ENCODE measurements around the gene MT1H.
A peak's percentile ranks its signal among the peaks of the same experiment; 100 is the strongest.
"Not testable (repeated sequence)": the region's sequence is repeated elsewhere in the genome, so short reads cannot be mapped to it uniquely, and the experiment has no call there.

Gene MT1H

GRCh38 chr16:56669005-56669839 lies at the start of gene MT1H:
MT1H (plus strand) TSS chr16:56669814; CDS start chr16:56669885, 71 bp downstream.
- DNase-seq, result no peak

GRCh38 chr16:56620339-56620897 lies 49.2 kb upstream of the MT1H start:
- no peak for DNase-seq

- not testable (repeated sequence) for DNase-seq
Observed at GRCh38 chr16:56621665-56622445, 47.8 kb upstream of the MT1H start.

GRCh38 chr16:56623184-56623583 lies 46.4 kb upstream of the MT1H start:
- DNase-seq, result not testable (repeated sequence)

GRCh38 chr16:56623637-56624036 lies 46.0 kb upstream of the MT1H start:
- DNase-seq, result no peak

GRCh38 chr16:56625140-56625942 lies 44.3 kb upstream of the MT1H start, which contains the start of gene MT1E:
MT1E (plus strand) TSS chr16:56625781; CDS start chr16:56625852, 71 bp downstream.
- peak; percentile 33 for DNase-seq

GRCh38 chr16:56625943-56626654 lies 43.5 kb upstream of the MT1H start:
- DNase-seq, result no peak

- DNase-seq, result no peak
Observed at GRCh38 chr16:56626685-56627084, 42.9 kb upstream of the MT1H start.

- DNase-seq, result no peak
Observed at GRCh38 chr16:56628486-56629350, 40.9 kb upstream of the MT1H start.

- DNase-seq, result no peak
Observed at GRCh38 chr16:56629531-56629930, 40.1 kb upstream of the MT1H start.

- no peak for DNase-seq
Observed at GRCh38 chr16:56630134-56630533, 39.5 kb upstream of the MT1H start.

GRCh38 chr16:56631197-56631596 lies 38.4 kb upstream of the MT1H start:
- no peak for DNase-seq

GRCh38 chr16:56631832-56632155 lies 37.8 kb upstream of the MT1H start:
- DNase-seq, result no peak

- DNase-seq, result no peak
Observed at GRCh38 chr16:56632156-56632847, 37.3 kb upstream of the MT1H start, which contains the start of gene MT1M. MT1M (plus strand) TSS chr16:56632659; CDS start chr16:56632732, 73 bp downstream.

GRCh38 chr16:56632848-56633365 lies 36.7 kb upstream of the MT1H start:
- DNase-seq, result no peak

- no peak for DNase-seq
Observed at GRCh38 chr16:56633535-56633934, 36.1 kb upstream of the MT1H start.

GRCh38 chr16:56634715-56635440 lies 34.7 kb upstream of the MT1H start:
- DNase-seq, result no peak

- DNase-seq, result no peak
Observed at GRCh38 chr16:56635441-56635967, 34.1 kb upstream of the MT1H start.
